Vagina (tissue), 2 donors: ENCODE data around the gene CREG1. TPM values are rescaled to one million over a fixed set of nuclear protein-coding genes. Genes with fewer than 3 reads are reported as not detected.

Experiments
- DNase-seq, 2 donors: peaks; one replicate each; pipeline ENCODE4 v3.0.0-alpha.2; 2017; ENCODE audit errors: extremely low spot score in 2 of 2
- H3K27ac ChIP-seq: fragments of 200-600 bp; sonication (generic); one replicate; pipeline ENCODE4 v1.5.1; 2019
- H3K27me3 ChIP-seq: fragments of 200-600 bp; sonication (generic); one replicate; pipeline ENCODE4 v1.5.1; 2019
- H3K36me3 ChIP-seq, 2 donors: fragments of 200-600 bp; sonication (generic); one replicate each; pipeline ENCODE4 v1.5.1; 2017 to 2019
- H3K4me1 ChIP-seq: fragments of 200-600 bp; sonication (generic); one replicate; pipeline ENCODE4 v1.5.1; 2019
- H3K4me3 ChIP-seq, 2 donors: fragments of 200-600 bp; sonication (generic); 1 replicate in 1 of 2; 2 replicates in 1 of 2; pipeline ENCODE4 v1.5.1; 2016 to 2019
- H3K9me3 ChIP-seq: fragments of 200-600 bp; sonication (generic); one replicate; pipeline ENCODE4 v1.5.1; 2019
- CTCF ChIP-seq, 3 experiments: fragments of 450-650 bp in 2 of 3; fragments of 200-600 bp in 1 of 3; sonication (generic) in 1 of 3; IDR thresholded peaks; one replicate each; pipeline ENCODE4 v1.5.1; 2017 to 2019; ENCODE audit warnings: antibody characterized with exemption in 3 of 3, mild to moderate bottlenecking in 2 of 3, moderate library complexity in 2 of 3
- POLR2A ChIP-seq, 2 donors: fragments of 450-650 bp; IDR thresholded peaks; one replicate each; pipeline ENCODE4 v1.6.1; 2017; ENCODE audit warnings: antibody characterized with exemption in 2 of 2, mild to moderate bottlenecking in 2 of 2, moderate library complexity in 2 of 2
- POLR2AphosphoS5 ChIP-seq, 2 donors: sonication (generic); formaldehyde crosslinking; IDR thresholded peaks; one replicate each; pipeline ENCODE4 v1.9.0; 2017; ENCODE audit warnings: antibody characterized with exemption in 2 of 2, mild to moderate bottlenecking in 2 of 2, low read depth in 1 of 2; ENCODE audit not compliant: insufficient read depth in 1 of 2
- intact Hi-C: fragments of 100-400 bp; cut with DNase I; formaldehyde crosslinking; loops from one replicate; pipeline ENCODE4 v1.15.1; 2023
- total RNA-seq: library from RNA; depleted of rRNA; stranded (reverse); fragments of >200 nt; gene quantifications from one replicate; pipeline ENCODE4 v1.2.3, GENCODE V29; 2016

CREG1 gene
- total RNA-seq, 1 donor from 2014 or later = 152 TPM

GRCh38 chr1:167501515-167502191 lies 51.9 kb downstream of the CREG1 start:
- H3K36me3 ChIP-seq = no peaks in the 10 kb centered on the region
- no peaks in the 10 kb centered on the region for H3K4me1 ChIP-seq
- intact Hi-C loops = no loop called here
- H3K9me3 ChIP-seq = no peaks in the 10 kb centered on the region
- no peak overlapping the region for H3K27ac ChIP-seq
- peak in 1 of 2 donors; percentile 64 for DNase-seq
- no peak overlapping the region for H3K4me3 ChIP-seq
- no peaks in the 10 kb centered on the region for H3K27me3 ChIP-seq
- TF ChIP-seq CTCF (IDR thresholded peaks at IDR 0.05) (no peak), POLR2A (IDR thresholded peaks at IDR 0.05) (no peak), POLR2AphosphoS5 (IDR thresholded peaks at IDR 0.05; ENCODE audit: insufficient read depth in 1 of 2, low read depth in 1 of 2) (no peak)

DNA sequence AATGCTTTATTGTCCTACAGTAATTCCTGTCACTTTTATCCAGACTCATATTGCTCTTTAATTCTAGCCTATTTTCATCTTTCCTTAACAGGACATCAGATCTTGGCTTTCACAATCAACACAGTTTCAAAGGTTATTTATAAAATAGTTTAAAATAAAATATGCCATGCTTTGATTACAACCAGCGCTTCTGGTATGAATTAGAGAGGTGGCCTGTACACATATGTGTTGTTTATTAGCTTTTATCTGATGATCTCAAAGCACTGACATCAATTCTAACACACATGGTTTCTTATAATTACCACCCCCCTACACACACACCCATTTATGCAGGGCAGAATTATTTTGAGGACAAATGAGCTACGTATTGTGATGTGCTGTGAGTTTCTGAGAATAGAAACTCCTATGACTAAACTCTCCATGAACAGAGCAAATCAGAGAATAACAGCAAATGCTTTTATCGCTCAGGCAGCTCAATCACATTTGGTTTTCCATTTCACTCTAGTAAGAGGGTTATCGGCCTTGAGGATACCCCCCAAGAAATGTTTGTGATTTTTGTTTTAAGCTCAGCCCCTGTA lies 53.2 kb downstream of the CREG1 start:
- Histone ChIP-seq H3K9me3 (no peaks in the 10 kb centered on the region), H3K27me3 (no peaks in the 10 kb centered on the region), H3K36me3 (no peaks in the 10 kb centered on the region), H3K27ac (no peak overlapping the region), H3K4me3 (no peak overlapping the region), H3K4me1 (no peaks in the 10 kb centered on the region)
- DNase-seq = peak in 1 of 2 donors; percentile 5
- TF ChIP-seq POLR2A (IDR thresholded peaks at IDR 0.05) = no peak
- TF ChIP-seq POLR2AphosphoS5 (IDR thresholded peaks at IDR 0.05; ENCODE audit: insufficient read depth in 1 of 2, low read depth in 1 of 2) = no peak
- TF ChIP-seq CTCF (IDR thresholded peaks at IDR 0.05) = no peak
- intact Hi-C loops = no loop called here

DNA sequence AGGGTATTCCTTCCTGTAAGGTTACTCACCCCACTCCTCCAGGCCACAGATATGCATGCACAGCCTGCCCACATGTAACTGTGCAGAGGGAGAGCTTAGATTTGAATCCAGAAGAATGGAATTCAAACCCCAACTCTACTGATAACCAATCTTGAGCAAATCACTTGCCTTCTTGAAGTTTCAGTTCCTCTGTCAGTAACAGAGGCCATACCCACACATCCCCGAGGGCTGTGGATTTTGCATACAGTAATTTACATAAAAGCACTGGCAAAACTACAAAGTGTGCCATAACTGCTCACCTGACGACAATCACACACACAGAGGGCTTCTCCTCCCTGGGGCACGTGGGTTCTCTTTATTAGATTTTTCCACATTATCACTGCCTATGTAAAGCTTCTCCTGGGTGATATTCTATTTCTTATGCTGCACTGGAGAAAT lies 53.9 kb downstream of the CREG1 start:
- DNase-seq = peak in 1 of 2 donors; percentile 29
- Histone ChIP-seq H3K27ac (no peak overlapping the region), H3K9me3 (no peaks in the 10 kb centered on the region), H3K27me3 (no peaks in the 10 kb centered on the region), H3K36me3 (no peaks in the 10 kb centered on the region), H3K4me1 (no peaks in the 10 kb centered on the region), H3K4me3 (no peak overlapping the region)
- TF ChIP-seq CTCF (IDR thresholded peaks at IDR 0.05) (no peak), POLR2AphosphoS5 (IDR thresholded peaks at IDR 0.05; ENCODE audit: insufficient read depth in 1 of 2, low read depth in 1 of 2) (no peak), POLR2A (IDR thresholded peaks at IDR 0.05) (no peak)
- intact Hi-C loops = no loop called here

GRCh38 chr1:167499106-167499505 lies 54.5 kb downstream of the CREG1 start:
- H3K4me3 ChIP-seq = no peak overlapping the region
- intact Hi-C loops = no loop called here
- TF ChIP-seq CTCF (IDR thresholded peaks at IDR 0.05) = no peak
- no peak for TF ChIP-seq POLR2AphosphoS5 (IDR thresholded peaks at IDR 0.05; ENCODE audit: insufficient read depth in 1 of 2, low read depth in 1 of 2)
- TF ChIP-seq POLR2A (IDR thresholded peaks at IDR 0.05) = no peak
- no peaks in the 10 kb centered on the region for H3K9me3 ChIP-seq
- H3K36me3 ChIP-seq = no peaks in the 10 kb centered on the region
- H3K27me3 ChIP-seq = no peaks in the 10 kb centered on the region
- peak in 1 of 2 donors; percentile 27 for DNase-seq
- no peaks in the 10 kb centered on the region for H3K4me1 ChIP-seq
- no peak overlapping the region for H3K27ac ChIP-seq
